Kidney epithelial cell (primary cell): ENCODE results near the gene ERMAP. TPM values are rescaled to one million over a fixed set of nuclear protein-coding genes. Genes with fewer than 3 reads are reported as not detected.

ENCODE experiments used
- DNase-seq: peaks from one replicate; pipeline ENCODE4 v3.0.0-alpha.2; 2010; ENCODE audit warnings: low read depth
- H3K27me3 ChIP-seq: 2 replicates; pipeline ENCODE4 v1.6.0; 2011; ENCODE audit warnings: low read length; ENCODE audit not compliant: control insufficient read depth, insufficient read depth
- H3K36me3 ChIP-seq: 2 replicates; pipeline ENCODE4 v1.5.1; 2011; ENCODE audit warnings: low read length; ENCODE audit not compliant: control insufficient read depth, insufficient read depth
- H3K4me3 ChIP-seq: 2 replicates; pipeline ENCODE4 v1.5.1; 2011; ENCODE audit warnings: low read depth, mild to moderate bottlenecking, control low read depth, low read length
- CTCF ChIP-seq: IDR thresholded peaks from 2 replicates; pipeline ENCODE4 v1.5.1; 2011; ENCODE audit warnings: mild to moderate bottlenecking, moderate library complexity, low read length, control low read depth, inconsistent platforms; ENCODE audit not compliant: insufficient read depth, poor library complexity, severe bottlenecking
- total RNA-seq: library from RNA; depleted of rRNA; stranded (reverse); fragments of >200 nt; gene quantifications from 2 replicates; pipeline ENCODE4 v1.2.3, GENCODE V29; 2015

The ERMAP gene
- total RNA-seq, 1 donor from 2014 or later = 8.9 TPM

- TF ChIP-seq CTCF = no peak
- Histone ChIP-seq H3K4me3 (no peak overlapping the region), H3K27me3 (peaks cover 12% of the 10 kb centered on the region), H3K36me3 (no peaks in the 10 kb centered on the region)
- DNase-seq = no peak
Measured at GRCh38 chr1:42784547-42784945, 32.4 kb upstream of the ERMAP start.

- peaks cover 12% of the 10 kb centered on the region for H3K27me3 ChIP-seq
- no peaks in the 10 kb centered on the region for H3K36me3 ChIP-seq
- H3K4me3 ChIP-seq = peak within 1 kb of the TSS; percentile 34
- DNase-seq = no peak
- no peak for TF ChIP-seq CTCF
Measured at GRCh38 chr1:42784946-42785693, 31.8 kb upstream of the ERMAP start, which contains the start of gene TMEM269. TMEM269 (plus strand) TSS chr1:42784991; CDS start chr1:42789894, 4,903 bp downstream.

- Histone ChIP-seq H3K36me3 (no peaks in the 10 kb centered on the region), H3K4me3 (no peak overlapping the region), H3K27me3 (peaks cover 12% of the 10 kb centered on the region)
- TF ChIP-seq CTCF = no peak
- no peak for DNase-seq
Measured at GRCh38 chr1:42786097-42786496, 30.8 kb upstream of the ERMAP start.

- Histone ChIP-seq H3K27me3 (peaks cover 12% of the 10 kb centered on the region), H3K4me3 (no peak overlapping the region), H3K36me3 (no peaks in the 10 kb centered on the region)
- no peak for TF ChIP-seq CTCF
- no peak for DNase-seq
Measured at GRCh38 chr1:42788021-42788420, 28.9 kb upstream of the ERMAP start.

- H3K4me3 ChIP-seq = no peak overlapping the region
- DNase-seq = no peak
- H3K27me3 ChIP-seq = no peaks in the 10 kb centered on the region
- H3K36me3 ChIP-seq = no peaks in the 10 kb centered on the region
- TF ChIP-seq CTCF = no peak
Measured at GRCh38 chr1:42793824-42794223, 23.1 kb upstream of the ERMAP start.

- no peak for DNase-seq
- no peaks in the 10 kb centered on the region for H3K36me3 ChIP-seq
- no peak for TF ChIP-seq CTCF
- no peak overlapping the region for H3K4me3 ChIP-seq
- no peaks in the 10 kb centered on the region for H3K27me3 ChIP-seq
Measured at GRCh38 chr1:42797414-42797813, 19.5 kb upstream of the ERMAP start.
